Measurements from ENCODE around the gene ZFAND3. TPM values are rescaled to one million over a fixed set of nuclear protein-coding genes. Genes with fewer than 3 reads are reported as not detected.

Gene ZFAND3
- total RNA-seq, 1 experiment from 2014 or later, result 64.0 TPM

DNA sequence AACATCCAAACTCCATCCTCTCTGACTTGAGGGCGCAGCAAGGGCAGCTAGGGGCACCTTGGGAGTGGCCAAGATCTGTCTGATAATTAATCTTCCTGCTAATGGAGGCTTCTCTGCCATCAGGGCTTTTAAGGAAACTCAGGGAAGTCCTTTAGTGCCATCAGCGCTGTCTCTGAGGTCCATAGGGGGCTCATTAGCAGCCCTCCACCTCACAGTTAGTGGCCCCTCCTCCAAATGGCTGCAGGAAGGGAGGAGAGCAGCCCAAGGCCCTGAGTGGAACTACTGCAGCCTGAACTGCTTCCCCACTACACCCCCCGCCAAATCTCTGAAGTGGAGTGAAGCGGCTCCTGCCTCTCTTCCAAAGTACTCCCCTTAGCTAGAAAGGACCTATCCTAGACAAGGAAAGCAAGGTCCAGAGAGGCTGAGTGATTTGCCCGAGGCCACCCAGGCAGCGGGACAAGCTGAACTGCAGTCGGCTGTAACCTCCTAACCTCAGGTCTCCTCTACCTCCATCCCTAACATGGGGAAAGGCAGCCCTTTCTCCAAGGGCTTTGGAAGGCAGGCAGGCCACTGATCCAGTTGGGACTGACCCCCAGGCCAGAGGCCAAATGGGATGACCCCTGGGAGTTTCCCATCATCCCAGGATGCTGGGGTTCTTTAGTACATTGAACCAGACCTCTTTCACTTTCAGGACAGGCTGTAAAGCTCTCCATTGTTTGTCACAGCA lies 39.5 kb upstream of the ZFAND3 start:
- peaks cover 11% of the 10 kb centered on the region for H3K4me1 ChIP-seq (ENCODE audit: insufficient read depth, low read length, poor library complexity, severe bottlenecking)
- H3K36me3 ChIP-seq (ENCODE audit: insufficient read depth, low read length, poor library complexity, severe bottlenecking), result no peaks in the 10 kb centered on the region
- H3K4me3 ChIP-seq (ENCODE audit: low read depth, low read length, poor library complexity, severe bottlenecking), result no peak overlapping the region
- CTCF ChIA-PET, result interaction anchor here (0.6 kb wide), 1 partner anchor 12 kb away, joined by 8 read pairs; no protein-coding TSS in a partner anchor
- H3K27ac ChIP-seq (ENCODE audit: low read depth, low read length, poor library complexity, severe bottlenecking), result no peak overlapping the region
- no TSS peak for BruUV-seq (replicated peaks)
- intact Hi-C loops (cut with micrococcal nuclease; ENCODE audit: unreplicated experiment), result no loop called here
- TF ChIP-seq, protein P1, sequence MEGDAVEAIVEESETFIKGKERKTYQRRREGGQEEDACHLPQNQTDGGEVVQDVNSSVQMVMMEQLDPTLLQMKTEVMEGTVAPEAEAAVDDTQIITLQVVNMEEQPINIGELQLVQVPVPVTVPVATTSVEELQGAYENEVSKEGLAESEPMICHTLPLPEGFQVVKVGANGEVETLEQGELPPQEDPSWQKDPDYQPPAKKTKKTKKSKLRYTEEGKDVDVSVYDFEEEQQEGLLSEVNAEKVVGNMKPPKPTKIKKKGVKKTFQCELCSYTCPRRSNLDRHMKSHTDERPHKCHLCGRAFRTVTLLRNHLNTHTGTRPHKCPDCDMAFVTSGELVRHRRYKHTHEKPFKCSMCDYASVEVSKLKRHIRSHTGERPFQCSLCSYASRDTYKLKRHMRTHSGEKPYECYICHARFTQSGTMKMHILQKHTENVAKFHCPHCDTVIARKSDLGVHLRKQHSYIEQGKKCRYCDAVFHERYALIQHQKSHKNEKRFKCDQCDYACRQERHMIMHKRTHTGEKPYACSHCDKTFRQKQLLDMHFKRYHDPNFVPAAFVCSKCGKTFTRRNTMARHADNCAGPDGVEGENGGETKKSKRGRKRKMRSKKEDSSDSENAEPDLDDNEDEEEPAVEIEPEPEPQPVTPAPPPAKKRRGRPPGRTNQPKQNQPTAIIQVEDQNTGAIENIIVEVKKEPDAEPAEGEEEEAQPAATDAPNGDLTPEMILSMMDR (conservative IDR thresholded peaks at IDR 0.05; ENCODE audit: low read depth, low read length), result no peak
- TF ChIP-seq EZH2 (IDR thresholded peaks at IDR 0.05; ENCODE audit: borderline replicate concordance, low read depth, low read length, poor library complexity, severe bottlenecking), result no peak
- POLR2A ChIA-PET (ENCODE audit: low non-redundant PET), result no interaction called here
- no peak for DNase-seq (ENCODE audit: low spot score)
- no peaks in the 10 kb centered on the region for H3K27me3 ChIP-seq (replicated peaks; ENCODE audit: insufficient read depth, low read depth, low read length, poor library complexity)
- no peaks in the 10 kb centered on the region for H3K9me3 ChIP-seq (ENCODE audit: low read depth, low read length, poor library complexity, severe bottlenecking)

DNA sequence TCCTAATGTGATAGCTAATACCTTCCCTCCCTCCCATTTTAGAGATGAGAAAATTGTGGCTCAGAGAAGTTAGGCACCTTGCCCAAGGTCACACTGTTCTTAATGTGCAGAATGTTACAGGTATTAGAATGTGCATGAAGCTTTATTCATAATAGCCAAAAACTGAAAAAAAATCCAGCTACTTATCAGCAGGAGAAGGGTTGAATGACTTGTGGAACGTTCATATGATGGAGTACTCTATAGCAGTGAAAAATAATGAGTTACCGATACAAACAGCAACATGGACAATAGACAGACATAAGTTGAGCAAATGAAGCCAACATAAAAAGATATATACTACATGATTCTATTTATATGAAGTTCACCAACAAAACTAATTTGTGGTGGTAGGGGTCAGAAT lies 37.7 kb upstream of the ZFAND3 start:
- Histone ChIP-seq H3K4me1 (ENCODE audit: insufficient read depth, low read length, poor library complexity, severe bottlenecking) (peaks cover 11% of the 10 kb centered on the region), H3K27me3 (replicated peaks; ENCODE audit: insufficient read depth, low read depth, low read length, poor library complexity) (no peaks in the 10 kb centered on the region), H3K27ac (ENCODE audit: low read depth, low read length, poor library complexity, severe bottlenecking) (no peak overlapping the region), H3K4me3 (ENCODE audit: low read depth, low read length, poor library complexity, severe bottlenecking) (no peak overlapping the region), H3K36me3 (ENCODE audit: insufficient read depth, low read length, poor library complexity, severe bottlenecking) (no peaks in the 10 kb centered on the region), H3K9me3 (ENCODE audit: low read depth, low read length, poor library complexity, severe bottlenecking) (no peaks in the 10 kb centered on the region)
- intact Hi-C loops (cut with micrococcal nuclease; ENCODE audit: unreplicated experiment), result no loop called here
- CTCF ChIA-PET, result interaction anchor here (1.9 kb wide), 1 partner anchor 10 kb away, joined by 9 read pairs; no protein-coding TSS in a partner anchor
- POLR2A ChIA-PET (ENCODE audit: low non-redundant PET), result no interaction called here
- BruUV-seq (replicated peaks), result no TSS peak
- TF ChIP-seq EZH2 (IDR thresholded peaks at IDR 0.05; ENCODE audit: borderline replicate concordance, low read depth, low read length, poor library complexity, severe bottlenecking), result no peak
- TF ChIP-seq, protein P1 (conservative IDR thresholded peaks at IDR 0.05; ENCODE audit: low read depth, low read length), result no peak
- no peak for DNase-seq (ENCODE audit: low spot score)

DNA sequence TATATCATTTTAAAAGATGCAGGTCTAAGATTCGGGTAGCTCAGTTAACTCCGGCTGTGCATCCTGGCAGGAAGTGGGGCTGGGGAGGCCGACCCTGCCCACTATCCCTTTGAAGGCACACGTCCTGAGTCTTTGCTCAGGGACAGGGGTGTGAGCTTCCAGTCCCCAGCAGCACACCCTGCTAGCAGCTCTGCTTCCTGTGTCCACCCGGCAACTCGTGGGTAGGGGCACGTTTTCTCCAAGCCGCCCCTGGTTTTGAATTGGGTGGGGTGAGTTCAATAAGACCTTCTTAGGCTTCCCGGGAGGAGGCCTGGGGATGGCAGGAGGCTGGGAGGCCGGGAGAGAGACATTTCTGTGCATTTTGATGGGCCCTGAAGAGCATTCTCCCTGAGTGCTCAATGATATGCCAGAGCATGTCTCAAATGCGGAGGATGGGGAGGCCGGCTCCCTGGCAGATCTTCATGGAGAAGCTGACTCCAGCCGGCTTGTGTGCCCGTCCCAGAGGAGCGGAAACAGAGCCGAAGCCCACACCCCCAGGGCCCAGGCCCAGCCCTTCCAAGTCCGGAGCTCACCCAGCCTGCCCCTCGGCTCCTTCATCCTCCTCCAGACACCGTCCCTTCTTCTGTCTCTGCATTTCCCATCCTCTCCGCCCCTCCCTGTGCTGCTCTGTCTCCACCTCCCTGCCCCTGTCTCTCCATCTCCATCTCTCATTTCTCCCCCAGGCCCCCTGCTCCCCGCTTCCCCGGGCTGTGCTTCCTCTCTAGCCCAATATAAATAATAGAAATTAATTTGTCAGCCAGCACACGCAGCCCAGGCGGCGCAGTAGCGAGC lies 36.3 kb upstream of the ZFAND3 start:
- Histone ChIP-seq H3K4me3 (ENCODE audit: low read depth, low read length, poor library complexity, severe bottlenecking) (peak overlapping the region; percentile 37), H3K27ac (ENCODE audit: low read depth, low read length, poor library complexity, severe bottlenecking) (no peak overlapping the region), H3K27me3 (replicated peaks; ENCODE audit: insufficient read depth, low read depth, low read length, poor library complexity) (no peaks in the 10 kb centered on the region), H3K4me1 (ENCODE audit: insufficient read depth, low read length, poor library complexity, severe bottlenecking) (peaks cover 11% of the 10 kb centered on the region), H3K9me3 (ENCODE audit: low read depth, low read length, poor library complexity, severe bottlenecking) (no peaks in the 10 kb centered on the region), H3K36me3 (ENCODE audit: insufficient read depth, low read length, poor library complexity, severe bottlenecking) (no peaks in the 10 kb centered on the region)
- intact Hi-C loops (cut with micrococcal nuclease; ENCODE audit: unreplicated experiment), result no loop called here
- no TSS peak for BruUV-seq (replicated peaks)
- CTCF ChIA-PET, result interaction anchor here (0.7 to 1.9 kb wide), 2 partner anchors 8 to 20 kb away, joined by 4 to 9 read pairs; no protein-coding TSS in a partner anchor
- TF ChIP-seq EZH2 (IDR thresholded peaks at IDR 0.05; ENCODE audit: borderline replicate concordance, low read depth, low read length, poor library complexity, severe bottlenecking), result no peak
- TF ChIP-seq, protein P1 (conservative IDR thresholded peaks at IDR 0.05; ENCODE audit: low read depth, low read length), result peak; percentile 27; the same call in 1 of the 2 replicates
- DNase-seq (ENCODE audit: low spot score), result peak; percentile 52
- POLR2A ChIA-PET (ENCODE audit: low non-redundant PET), result interaction anchor here (0.6 to 0.8 kb wide), 3 partner anchors 7 to 14 kb away, joined by 3 read pairs; no protein-coding TSS in a partner anchor
